D341Med (cell line): Measurements from ENCODE around the gene GAS2L2.

Experiments
- DNase-seq: peaks from one replicate; pipeline ENCODE4 v3.0.0; 2012; ENCODE audit warnings: low spot score

The GAS2L2 gene

DNA sequence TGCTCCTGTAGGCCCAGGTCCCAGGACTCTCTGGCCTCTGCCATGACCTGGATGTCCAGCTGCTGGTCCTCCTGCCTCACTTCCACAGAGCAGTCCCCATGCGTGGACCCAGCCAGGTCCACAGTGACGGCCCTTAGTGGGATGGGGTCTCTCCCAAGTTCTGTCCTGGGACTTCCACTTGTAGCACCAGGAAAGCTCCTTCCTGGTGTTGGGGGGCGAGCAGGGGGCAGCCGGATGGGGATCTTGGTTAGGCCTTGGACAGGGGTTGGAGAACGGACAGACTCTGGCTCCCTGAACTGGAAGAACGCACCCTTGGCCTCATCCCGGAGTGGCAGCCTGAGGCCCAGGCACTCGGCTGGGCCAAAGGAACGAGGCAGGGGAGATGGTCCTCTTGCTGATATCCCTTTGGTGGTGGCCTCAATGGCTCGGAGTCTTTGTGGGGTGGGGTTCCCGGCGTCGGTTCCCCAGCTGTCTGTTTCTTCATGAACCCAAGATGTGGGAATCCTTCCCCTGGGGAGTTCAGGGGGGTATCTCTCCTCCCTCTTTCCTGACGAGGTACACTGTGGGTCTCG is 7.2 kb downstream of the GAS2L2 start:
- no peak for DNase-seq

DNA sequence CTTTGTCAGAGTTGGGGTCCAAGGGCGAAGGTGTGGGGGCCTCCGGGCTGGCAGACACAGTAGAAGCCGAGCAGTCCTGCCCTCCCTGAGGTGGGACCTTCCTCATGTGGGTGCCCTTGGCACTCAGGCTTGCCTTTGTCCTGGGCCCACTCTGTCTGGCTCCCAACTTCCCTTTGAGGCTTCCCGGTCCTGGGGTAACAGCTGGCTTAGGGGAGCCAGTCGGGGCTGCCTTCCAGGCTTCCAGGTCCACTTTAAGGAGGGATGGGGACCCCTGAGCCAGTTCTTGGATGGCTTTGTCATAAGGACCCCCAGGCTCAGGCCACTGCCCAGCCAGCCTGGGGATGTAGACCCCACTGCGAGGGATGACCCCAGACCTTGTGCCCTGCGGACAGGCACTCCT is 7.8 kb downstream of the GAS2L2 start:
- DNase-seq, result no peak

DNA sequence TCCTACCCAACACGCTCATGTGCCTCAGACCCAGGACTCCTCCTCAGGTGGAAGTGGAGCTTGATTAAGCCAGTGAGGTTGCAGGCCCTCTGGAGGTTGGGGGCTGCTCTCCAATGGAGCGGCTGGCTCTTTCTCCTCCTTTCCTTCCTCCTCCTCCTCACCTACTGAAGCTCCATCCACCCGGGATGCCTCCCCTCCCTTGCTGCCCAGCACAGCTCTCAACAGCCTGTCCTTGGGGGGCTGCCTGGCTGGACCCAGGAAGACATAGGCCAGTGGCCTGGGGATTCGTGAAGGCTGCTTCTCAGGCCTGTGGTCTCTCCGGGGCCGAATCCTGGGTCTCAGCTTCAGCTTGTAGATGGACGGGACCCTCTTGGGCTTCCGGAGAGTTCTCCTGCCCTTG is 8.2 kb downstream of the GAS2L2 start:
- no peak for DNase-seq

DNA sequence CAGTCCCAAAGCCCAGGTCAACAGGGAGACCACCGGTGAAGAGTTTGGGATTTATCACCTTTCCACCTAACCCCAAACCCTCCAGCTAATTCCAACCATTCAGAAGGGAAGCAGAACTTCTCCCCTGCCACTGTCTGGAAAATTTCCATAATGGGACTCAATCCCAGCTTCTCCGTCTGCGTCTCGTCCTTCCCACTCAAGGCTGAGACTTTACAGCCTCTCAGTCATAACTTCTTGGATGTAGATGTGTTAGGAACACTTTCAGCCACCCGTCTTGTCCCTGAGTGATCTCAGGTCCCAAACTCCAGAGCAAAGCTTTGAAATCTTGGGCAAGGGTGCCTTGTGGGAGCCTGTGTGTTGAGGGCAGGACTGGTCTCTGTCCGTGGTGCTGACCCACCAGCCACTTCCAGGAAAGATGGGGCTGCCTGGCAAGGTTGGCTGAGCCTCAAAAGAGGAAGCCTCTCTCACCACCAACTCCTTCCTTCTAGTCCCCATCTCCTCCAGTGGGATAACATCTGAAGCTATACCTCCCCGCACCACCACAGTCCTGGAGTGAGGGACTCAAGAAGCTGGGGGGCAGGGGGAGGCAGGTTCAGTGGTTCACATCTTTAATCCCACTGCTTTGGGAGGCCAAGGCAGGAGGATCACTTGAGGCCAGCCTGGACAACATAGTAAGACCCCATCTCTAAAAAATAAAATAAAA is 9.3 kb downstream of the GAS2L2 start:
- DNase-seq, result no peak

DNA sequence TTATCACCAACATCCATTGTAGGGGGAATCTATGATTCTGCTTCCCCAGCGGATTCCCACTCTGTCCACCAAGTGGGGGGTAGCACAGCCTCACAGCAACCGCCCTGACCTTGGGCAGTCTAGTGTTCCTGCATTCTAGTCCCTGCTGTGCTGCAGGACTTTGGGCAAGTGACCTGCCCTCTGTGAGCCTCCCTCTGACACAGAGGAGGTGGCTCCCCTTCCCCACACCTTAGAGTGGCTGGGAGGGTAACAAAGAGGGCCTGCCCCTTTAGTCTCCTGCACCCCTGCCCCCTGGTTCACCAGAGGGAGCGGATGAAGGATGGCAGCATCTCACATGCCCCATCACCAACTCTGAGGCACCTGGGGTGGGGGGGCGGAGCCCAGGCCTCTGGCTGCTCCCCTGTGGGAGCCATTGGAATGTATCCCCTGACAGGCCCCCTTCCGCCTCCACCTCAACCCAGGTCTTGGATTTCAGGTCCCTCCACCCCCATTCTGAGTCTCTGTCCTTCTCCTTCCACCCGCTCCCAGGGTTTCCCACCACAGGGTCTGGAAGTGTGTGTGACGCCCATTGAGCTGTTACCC is 10.1 kb downstream of the GAS2L2 start:
- DNase-seq, result no peak

DNA sequence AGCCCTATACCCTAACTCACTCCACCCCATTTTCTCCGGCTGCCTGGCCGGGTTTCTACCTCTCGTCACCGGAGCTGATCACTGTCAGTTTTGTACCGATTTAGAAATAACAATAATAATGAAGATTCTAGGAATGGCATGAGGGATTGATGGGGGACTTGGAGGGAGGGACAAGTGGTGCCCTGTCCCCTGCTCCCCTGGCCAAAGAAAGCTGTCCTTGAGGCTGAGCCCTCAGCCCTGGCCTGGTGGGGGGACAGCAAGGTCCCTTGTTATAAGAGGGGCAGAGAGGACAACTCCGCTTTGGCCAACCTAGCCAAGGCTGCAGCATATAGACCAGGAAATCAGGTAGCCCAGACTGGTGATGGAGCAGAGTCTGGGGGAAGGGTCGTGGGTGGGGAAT is 10.5 kb downstream of the GAS2L2 start:
- DNase-seq, result no peak

DNA sequence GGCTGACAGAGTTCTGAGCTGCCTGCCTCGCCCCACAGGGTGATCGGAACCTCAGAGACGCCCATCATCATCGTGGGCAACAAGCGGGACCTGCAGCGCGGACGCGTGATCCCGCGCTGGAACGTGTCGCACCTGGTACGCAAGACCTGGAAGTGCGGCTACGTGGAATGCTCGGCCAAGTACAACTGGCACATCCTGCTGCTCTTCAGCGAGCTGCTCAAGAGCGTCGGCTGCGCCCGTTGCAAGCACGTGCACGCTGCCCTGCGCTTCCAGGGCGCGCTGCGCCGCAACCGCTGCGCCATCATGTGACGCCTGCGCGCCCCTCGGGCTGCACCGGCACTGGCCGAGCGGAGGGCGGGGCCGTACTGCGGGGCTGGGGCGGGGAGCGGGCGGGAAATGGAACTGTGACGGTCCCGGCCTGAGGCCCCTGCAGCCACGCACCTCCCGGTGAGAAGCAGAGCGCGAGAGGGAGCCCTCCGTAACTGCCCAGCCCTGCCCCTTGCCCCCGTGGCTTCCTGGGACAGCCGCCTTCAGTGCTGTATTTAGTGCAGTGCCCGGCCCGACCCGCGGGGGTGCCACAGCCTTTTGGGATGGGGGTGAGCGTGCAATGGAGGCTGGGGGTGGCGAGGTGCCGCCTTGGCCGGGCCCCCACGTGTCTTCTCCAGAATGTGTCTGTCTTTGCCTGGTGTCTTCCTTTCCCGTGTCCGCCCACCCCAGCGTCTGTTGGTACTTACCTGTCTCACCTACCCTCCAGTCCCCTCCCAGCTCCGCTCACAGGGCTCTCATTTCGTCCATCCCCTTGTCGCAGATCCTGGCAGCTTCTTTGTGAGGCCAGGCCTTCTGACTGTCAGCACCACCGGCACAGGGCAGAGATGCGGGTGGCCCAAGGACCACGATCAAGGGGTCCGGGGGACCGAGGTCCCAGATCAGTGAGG is 11.8 kb downstream of the GAS2L2 start:
- DNase-seq, result peak; percentile 62

DNA sequence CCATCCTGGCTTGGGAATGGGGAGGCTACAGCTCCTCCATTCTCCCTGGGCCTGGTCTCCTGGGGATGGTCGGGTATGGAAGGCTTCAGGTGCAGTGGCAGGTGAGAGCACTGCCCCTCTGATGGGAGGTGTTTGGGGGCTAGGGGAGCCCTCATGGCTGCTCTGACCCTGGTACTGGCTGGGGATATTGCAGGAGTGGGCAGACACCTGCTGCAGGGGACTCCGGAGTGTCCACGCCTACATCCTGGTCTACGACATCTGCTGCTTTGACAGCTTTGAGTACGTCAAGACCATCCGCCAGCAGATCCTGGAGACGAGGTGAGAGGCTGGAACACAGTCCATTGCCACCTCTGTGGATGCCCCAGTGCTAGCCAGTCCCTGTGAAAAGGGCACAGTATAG is 12.8 kb downstream of the GAS2L2 start:
- DNase-seq, result no peak

DNA sequence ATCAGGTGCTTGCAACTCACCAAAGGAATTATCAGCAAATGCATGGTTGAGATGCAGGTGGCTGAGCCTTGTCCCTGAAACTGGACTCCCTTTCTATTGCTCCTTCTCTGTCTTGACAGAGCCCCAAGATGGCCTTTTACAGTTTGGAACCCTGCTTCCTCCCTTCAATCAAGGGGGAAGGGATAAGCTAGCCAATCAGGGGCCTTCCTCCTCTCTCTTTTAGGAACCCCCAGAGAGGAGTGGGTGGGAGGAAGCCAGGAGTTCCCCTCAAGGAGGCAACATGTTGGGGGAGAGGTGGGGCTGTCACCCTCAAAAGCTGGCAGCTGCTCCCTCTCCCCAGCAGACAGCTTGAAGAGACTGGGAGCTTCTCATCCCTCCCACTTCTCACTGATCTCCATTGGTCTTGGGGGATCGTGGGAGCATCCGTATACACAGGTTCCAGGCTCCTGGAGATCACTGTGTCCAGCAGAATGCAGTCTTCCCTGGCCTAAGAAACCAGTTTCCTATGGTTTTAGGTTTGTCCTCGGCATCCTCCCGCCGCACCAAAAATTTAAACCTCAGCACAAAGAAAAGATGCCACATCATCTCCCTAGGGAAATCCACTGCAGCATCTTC is 14.4 kb downstream of the GAS2L2 start:
- no peak for DNase-seq

DNA sequence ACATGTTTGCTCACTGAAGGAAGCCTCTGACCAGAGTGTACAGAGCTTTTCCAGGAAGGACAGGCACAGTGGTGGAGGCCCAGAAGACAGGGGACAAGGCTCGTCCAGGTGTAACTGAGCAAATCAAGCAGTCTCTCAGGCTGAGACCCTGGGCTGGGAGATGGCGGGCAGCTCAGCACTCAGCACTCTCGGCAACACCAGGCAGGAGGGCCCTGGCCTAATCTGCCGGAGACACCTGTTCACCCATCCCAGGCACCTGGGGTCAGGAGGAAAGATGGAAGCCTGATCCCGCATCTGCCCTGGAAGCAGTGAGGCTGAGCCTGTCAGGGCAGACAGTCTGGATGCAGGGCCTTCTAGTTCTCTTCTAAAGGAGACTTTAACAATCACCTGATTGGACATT is 16.8 kb downstream of the GAS2L2 start:
- DNase-seq, result no peak

DNA sequence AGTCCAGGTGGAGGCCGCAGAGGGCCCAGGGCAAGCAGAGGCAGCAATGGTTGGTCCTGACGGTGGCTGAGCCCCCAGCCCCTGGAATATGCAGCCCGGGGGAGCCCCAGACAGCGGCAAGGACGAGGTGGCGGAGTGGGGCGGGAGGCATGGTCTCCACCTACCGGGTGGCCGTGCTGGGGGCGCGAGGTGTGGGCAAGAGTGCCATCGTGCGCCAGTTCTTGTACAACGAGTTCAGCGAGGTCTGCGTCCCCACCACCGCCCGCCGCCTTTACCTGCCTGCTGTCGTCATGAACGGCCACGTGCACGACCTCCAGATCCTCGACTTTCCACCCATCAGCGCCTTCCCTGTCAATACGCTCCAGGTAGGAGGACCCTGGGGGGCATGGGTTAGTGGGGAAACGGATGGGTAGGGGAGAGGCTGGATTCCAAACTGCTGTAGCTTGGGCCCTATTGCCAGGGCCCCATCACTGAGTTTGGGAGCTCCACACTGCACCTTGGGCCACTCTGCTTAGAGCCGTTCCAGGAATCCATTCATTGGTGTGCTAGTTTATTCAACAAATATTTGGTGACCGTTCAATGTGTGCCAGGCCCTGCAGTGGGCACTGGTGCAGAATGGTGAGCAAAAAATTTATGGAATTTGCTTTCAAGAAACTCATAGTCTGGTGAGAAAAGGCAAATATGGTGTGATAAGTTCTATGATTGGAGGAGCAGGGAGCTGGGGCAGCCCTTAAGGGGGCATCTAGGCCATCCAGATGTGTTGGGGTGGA is 17.8 kb downstream of the GAS2L2 start:
- DNase-seq, result no peak

DNA sequence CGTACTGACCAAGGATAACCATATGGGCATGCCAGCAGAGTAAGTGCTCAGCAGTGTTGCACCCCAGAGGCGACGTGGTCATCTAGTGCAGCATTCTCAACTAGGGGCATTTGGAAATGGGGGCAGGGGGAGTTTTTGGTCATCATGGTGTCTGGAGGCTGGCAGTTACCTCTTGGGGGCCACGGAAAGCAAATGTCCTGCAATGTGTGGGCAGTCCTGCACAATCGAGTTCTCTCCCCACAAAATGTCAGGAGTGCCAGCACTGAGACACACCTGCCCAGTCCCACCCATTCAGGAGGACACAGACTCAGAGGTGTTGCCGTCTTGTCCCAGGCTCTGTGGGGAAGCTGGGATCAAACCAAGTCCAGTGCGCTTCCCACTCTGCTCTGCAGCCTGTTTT is 18.6 kb downstream of the GAS2L2 start:
- DNase-seq, result no peak

DNA sequence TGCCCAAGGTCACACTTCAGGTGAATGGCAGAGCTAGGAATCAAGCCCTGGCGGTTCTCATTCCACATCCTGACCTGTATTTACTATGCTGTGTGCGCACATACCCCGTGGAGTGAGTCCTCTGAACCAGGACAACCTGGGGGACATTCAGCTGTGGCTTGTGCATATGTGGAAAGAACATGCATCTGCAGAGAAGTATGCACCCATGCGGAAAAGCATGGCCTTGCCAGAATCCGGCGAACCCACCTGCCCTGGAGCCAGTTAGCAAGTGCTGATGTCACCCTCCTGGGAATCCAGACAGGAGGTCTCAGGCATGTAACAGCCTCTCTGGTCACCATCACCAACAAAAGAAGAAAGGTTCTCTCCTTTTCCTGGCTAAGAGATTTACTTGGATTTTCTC is 19.7 kb downstream of the GAS2L2 start:
- DNase-seq, result no peak

DNA sequence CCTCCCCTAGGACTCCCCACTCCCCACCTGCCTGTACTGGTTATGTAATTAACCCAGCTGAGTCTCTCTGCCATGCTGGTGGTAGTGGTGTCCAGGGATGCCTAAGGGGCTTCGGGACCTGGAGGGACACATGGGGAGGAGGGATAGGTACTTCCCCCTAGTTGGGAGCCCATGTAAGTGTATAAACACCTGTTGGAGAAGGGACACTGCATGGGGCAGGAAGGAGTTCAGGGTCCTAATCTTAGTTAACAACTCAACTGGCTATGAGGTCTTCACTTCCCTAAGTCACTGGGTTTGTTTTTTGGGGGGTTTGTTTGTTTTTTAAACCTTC is 20.3 kb downstream of the GAS2L2 start:
- DNase-seq, result no peak

DNA sequence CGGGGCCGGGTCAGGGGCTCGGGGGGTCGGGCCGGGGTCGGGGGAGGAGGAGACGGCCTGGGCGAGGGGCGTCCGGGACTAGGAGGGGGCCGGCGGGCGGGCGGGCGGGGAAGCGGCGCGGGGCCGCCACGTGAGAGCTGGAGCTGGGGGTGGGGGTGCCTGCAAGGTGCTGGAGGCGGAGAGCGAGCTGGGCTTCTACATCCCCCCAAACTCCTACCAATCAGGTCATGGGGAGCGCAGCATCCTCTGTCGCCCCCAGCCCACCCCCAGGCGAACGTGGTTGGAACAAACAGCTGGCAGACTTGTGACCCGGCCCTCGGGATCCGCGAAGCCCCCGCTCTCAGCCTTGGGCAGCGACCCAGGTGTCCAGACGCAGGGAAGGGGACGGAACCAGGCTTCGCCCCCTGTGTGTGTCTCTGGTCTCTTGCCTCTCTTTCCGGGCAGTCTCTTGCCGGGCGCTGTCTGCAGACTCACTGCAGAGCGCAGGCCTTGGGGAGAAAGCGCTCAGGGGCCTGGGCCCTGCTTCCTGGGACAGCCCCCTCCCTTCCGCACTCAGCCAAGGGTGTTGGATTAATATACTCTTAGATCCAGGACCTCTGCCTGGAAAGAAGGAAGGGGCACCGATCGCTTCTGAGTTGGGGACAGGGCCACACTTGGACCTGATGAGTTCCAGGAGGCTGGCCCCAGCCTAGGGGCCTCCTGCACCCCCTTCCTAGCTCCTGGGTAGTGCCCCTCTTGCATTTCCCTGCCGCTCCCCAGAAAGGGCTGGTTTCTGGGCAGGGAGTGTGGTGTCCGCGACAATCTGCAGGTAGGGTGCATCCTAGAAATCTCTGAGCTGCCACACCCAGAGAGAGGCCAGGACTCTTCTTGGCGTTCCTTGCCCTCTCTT is 20.9 kb downstream of the GAS2L2 start:
- peak; percentile 85 for DNase-seq

DNA sequence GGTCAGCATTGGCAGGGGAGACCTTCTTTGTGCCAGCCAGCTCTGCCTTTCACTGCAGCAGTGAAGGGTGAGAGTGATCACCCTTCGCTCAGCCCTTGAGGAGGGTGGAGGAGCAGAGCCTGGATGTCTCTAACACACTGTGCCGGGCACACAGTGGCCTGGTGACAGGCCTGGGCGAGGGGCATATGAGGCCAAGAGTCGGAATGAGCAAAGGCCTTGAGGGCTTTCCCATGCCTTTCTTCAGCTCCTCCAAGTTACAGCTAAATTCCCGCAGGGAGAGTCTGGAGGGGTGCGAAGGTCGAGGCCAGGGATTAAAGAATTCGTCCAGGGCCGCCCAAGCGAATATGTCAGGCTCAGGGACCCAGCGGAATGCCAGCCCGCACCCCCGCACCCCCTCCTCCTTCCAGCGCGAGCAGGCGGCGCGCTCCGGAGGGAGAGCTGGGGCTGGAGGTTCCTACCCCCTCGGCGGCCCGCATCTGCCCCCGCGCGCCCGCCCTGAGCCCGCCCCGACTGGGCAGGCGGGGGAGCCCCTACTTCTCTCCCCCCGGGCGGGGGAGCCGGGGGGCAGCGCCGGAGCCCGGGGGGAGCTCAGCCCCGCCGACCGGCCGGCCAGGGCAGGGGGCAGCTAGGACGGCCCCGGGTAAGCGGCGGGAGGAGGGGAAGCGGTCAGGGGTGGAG is 21.7 kb downstream of the GAS2L2 start, which contains the start of gene RASL10B:
RASL10B (plus strand) TSS at position 401 of the 678 bp plus-strand sequence. CDS start 3,546 bp downstream, outside the sequence.
- peak; percentile 96 for DNase-seq

DNA sequence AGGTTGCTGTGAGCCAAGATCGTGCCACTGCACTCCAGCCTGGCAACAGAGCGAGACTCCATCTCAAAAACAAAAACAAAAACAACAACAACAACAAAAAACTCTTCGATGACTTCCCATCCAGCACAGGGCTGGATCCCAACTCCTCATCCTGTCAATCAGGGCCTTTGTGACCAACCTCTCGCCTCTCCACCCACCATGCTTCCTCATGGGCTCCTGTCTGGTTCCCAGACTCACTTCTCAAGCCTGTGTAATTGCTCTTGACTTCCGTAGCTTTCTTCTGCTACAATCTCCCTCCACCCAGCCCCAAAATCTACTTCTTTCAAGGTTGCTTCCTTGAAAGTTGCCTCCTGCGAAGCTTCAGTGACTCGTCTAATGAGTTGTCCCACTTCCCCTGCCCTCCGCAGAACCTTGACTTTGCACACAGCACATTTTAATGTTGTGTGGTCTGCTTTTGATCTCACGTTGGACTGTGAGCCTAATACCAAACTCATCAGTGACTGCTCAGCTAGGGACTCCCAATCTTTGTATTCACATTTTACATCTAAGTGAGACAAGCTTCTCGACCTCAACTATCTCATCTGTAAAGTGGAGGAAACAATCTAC is 22.5 kb downstream of the GAS2L2 start:
- no peak for DNase-seq

DNA sequence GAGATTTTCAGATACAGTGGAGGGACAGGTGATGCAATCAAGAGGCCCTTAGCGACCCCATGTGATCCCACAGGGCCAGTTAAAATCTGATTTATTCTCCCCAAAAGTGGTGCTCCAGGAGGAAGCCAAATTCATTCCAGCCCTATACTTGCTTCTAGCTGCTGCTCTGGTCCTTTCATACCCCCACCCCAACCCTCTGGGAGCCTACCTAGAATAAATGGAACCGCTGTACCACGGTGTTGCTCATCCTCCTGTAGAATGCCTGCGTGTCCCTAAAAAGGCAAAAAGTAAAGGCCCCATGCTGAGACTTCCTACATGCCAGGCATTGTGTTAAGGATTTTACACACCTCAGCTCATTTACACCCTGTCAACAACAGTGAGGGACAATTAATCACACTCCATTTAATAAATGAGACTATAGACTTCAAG is 23.6 kb downstream of the GAS2L2 start:
- DNase-seq, result no peak

DNA sequence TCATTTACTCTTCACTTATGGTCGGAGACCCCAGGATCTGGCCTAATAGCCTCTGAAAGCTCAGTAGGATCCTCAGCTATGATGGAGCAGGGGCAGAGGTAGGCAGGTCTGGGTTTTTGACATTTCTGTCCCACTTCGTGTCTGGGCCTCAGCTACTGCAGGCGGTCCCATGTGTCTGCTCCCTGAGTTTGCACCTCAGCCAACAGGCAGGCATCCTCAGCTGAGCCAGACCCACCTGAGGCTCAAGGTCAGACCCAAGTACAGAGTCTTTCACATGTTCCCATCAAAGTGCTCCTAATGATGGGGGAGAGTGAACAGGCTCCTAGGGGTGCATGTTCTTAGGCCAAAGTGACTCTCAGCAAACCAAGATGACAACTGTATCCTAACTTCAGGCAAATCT is 24.5 kb downstream of the GAS2L2 start:
- DNase-seq, result no peak
